Non-pigmented ciliary epithelial cell (primary cell): Measurements from ENCODE around the gene KRTAP4-4.
"Not testable (repeated sequence)": the region's sequence is repeated elsewhere in the genome, so short reads cannot be mapped to it uniquely, and the experiment has no call there.

ENCODE experiments used
- DNase-seq: peaks from one replicate; pipeline ENCODE4 v3.0.0-alpha.2; 2010; ENCODE audit warnings: low read depth

KRTAP4-4 gene

GRCh38 chr17:41160648-41161047 lies at the start of gene KRTAP4-4:
Gene KRTAP4-4 (minus strand): TSS chr17:41160748. CDS start chr17:41160691, 57 bp downstream.
- no peak for DNase-seq

DNA sequence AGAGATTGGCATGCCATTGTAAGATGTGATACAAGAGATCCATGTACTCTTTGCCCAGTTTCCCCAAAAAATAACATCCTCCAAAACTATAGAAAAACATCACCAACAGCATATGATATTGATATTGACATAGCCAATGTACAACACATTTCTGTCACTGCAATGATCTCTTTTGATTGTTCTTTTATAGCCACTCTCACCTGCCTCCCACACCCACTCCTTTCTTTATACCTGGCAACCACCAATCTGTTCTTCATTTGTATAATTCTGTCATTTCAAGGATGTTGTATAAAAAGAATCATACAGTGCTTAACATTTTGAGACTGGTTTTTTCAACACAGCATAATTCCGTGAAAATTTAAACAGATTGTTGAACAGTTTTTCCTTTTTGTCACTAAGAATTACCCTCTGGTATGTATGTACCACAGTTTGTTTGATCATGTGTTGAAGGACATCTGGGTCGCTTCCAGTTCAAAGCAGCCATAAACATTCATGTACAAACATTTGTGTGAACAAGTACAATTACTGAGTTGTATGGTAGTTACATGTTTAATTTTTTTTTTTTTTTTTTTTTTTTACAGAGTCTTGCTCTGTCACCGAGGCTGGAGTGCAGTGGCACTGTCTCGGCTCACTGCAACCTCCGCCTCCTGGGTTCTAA lies 39.0 kb upstream of the KRTAP4-4 start:
- DNase-seq, result no peak

DNA sequence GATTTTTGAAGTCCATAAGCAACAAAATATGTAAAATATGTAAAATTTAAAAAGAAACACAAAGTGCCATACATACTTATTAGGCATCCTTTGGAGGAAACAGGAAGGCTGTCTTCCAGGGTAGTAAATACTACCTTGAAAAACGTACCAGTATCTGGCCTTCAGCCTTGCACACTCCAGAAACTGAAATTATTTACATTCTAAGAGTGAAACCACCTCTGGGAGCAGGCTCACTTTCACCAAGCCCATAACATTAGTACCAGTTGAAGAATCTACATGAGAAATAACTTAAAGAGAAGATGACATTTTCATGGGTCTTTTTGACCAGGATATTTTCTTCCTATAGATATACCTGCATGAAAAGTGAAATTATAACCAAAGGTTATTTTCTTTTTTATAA lies 35.5 kb upstream of the KRTAP4-4 start:
- no peak for DNase-seq

DNA sequence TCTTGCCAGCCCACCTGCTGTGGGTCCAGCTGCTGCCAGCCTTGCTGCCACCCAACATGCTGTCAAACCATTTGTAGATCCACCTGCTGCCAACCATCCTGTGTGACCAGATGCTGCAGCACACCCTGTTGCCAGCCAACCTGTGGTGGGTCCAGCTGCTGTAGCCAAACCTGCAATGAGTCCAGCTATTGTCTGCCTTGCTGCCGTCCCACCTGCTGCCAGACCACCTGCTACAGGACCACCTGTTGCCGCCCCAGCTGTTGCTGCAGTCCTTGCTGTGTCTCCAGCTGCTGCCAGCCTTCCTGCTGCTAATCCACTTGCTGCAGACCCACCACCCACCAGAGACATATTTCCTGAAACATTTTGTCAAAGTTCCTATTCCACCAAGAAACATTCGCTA lies 29.8 kb upstream of the KRTAP4-4 start:
- no peak for DNase-seq

DNA sequence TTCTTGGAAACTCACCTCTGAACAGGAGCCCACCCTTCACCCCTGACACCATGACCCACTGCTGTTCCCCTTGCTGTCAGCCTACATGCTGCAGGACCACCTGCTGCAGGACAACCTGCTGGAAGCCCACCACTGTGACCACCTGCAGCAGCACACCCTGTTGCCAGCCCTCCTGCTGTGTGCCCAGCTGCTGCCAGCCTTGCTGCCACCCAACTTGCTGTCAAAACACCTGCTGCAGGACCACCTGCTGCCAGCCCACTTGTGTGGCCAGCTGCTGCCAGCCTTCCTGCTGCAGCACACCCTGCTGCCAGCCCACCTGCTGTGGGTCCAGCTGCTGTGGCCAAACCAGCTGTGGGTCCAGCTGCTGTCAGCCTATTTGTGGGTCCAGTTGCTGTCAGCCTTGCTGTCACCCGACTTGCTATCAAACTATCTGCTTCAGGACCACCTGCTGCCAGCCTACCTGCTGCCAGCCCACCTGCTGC lies 29.3 kb upstream of the KRTAP4-4 start, which contains the start of gene KRTAP9-1:
TSS of gene KRTAP9-1 (plus strand) at position 51 of the 482 bp plus-strand sequence. CDS start at position 51, 0 bp downstream.
- not testable (repeated sequence) for DNase-seq

GRCh38 chr17:41186872-41187271 lies 26.3 kb upstream of the KRTAP4-4 start:
- DNase-seq, result no peak

DNA sequence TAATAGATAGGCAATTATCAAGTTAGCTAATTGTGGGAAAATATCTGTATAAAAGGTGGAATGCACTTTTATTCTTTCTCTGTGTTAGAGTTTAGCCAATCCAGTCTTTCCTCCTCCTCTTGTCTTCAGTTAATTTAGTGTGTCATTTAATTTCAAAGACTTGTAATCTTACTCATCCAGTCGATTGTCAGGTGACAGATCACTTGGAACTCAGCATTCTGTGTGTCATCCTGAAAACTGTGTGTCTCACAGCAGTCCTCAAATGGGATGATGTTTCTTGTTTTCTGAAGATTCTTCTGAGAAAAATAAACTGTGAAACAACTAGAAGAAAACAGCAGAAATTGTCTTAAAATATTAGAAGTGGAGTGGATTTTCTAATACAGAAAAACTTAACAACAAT lies 24.5 kb upstream of the KRTAP4-4 start:
- DNase-seq, result no peak

DNA sequence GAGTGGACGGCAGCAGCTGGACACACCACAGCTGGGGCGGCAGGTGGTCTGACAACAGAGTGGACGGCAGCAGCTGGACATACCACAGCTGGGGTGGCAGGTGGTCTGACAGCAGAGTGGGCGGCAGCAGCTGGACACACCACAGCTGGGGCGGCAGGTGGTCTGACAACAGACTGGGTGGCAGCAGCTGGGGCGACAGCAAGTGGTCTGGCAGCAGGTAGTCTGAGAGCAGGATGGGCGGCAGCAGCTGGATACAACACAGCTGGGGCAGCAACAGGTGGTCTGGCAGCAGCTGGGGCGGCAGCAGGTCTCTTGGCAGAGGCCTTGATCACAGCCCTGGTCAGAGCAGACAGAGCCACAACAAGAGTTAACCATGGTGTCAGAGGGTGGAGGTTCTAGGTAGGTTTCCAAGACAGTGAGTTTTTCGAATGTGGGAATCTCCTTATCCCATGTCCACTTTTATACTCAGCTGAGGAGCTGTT lies 24.0 kb upstream of the KRTAP4-4 start, which contains the start of gene KRTAP4-1:
TSS of gene KRTAP4-1 (minus strand) at position 432 of the 482 bp plus-strand sequence. CDS start at position 375, 57 bp downstream.
- DNase-seq, result no peak

GRCh38 chr17:41178843-41179616 lies 18.5 kb upstream of the KRTAP4-4 start:
- DNase-seq, result no peak

DNA sequence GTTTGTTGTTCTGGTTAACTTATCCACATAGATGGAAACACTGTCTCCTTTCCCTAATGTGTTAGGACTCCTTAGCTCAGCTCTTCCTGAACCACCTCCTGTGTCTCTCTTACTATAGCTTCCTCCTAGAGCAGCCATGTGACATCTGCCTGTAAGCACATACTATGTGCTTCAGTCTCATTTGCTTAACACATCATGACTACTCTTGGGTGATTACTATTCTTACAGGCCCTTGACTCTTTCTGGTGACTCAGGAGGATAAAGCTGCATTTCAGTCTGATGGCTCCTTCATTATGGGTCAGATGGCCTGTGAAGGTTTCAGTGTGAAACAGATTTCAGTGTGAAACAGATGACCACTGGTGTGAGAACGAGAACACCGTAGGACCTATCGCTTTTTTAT lies 17.8 kb upstream of the KRTAP4-4 start:
- no peak for DNase-seq

- no peak for DNase-seq
Measured at GRCh38 chr17:41177727-41178271, 17.3 kb upstream of the KRTAP4-4 start, which contains the start of gene KRTAP4-2. Gene KRTAP4-2 (minus strand): TSS chr17:41178221. CDS start chr17:41178164, 57 bp downstream.

DNA sequence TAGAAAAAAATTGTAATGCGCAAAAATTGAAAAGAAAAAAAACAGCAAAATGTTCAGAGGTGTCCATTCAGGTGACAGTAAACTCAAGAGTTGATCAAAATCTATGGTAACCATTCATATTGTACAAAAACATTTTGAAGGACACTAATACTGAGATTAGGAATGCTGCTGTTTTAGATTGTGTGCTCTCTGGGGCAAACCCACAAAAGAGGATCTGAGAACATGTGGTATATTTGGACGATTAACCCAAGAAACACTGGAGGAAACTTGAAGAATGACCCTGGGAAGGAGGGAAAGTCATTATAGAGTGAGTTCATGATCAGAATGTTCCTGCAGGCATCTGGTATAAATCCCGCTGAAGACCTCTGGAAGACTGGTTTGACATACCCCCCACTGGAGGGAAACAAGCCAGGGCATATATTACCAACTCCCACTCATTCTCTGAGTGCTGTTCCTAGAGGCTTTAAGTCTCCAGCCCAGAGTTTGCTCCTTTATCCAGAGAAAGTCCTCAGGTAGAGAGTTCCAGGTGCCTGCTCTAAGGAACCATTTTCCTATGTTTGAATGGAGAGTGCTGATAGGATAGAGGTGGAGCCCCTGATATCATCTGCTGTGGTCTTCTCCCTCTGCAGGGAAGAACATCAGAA lies 16.3 kb upstream of the KRTAP4-4 start:
- no peak for DNase-seq

DNA sequence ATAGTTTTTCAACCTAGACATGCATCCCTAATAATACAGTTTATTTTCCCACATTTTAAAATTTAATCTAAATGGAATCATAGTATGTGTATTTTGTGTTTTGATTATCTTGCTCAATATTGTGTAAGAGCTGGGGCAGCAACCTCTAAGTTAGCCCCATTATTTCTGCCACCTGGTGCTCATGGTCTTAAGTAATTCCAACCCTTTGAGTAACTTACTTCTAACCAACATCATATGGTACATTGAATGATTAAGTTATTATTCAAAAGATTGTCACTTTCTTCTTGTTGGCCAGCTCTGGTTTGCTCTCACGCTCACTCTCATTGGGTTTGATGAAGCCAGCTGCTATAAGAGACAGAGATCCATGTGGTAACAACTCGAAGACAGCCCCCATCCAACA lies 11.3 kb upstream of the KRTAP4-4 start:
- DNase-seq, result no peak

DNA sequence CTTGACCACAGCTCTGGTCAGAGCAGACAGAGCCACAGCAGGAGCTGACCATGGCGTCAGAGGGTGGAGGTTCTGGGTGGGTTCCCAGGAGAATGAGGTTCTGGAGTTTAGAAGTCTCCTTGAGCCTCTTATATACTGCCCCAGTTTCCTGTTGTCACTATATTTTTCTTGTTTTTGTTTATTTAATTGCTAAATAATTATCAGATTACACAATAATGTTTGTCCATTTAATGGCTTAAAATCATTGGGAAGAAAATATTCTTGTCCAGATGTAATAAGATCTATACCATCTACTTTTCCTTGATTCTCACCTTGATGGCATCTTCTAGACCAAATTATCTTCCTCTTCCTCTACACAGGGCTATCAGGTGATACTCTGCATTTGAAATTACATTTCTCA lies 7.6 kb upstream of the KRTAP4-4 start, which contains the start of gene KRTAP4-3:
TSS of gene KRTAP4-3 (minus strand) at position 101 of the 400 bp plus-strand sequence. CDS start at position 52, 49 bp downstream.
- no peak for DNase-seq

DNA sequence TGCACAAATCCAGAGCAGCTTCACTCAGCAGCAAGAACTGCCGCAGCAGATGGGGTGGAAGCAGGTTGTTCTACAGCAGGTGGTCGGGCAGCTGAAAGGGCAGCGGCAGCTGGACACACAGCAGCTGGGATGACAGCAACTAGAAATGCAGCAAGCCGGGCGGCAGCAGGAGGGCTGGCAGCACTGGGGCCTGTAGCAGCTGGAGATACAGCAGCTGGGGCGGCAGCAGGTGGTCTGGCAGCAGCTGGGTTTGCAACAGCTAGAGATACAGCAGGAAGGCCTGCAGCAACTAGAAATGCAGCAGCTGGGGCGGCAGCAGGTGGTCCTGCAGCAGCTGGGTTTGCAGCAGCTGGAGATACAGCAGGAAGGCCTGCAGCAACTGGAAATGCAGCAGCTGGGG lies 7.0 kb upstream of the KRTAP4-4 start:
- DNase-seq, result no peak

DNA sequence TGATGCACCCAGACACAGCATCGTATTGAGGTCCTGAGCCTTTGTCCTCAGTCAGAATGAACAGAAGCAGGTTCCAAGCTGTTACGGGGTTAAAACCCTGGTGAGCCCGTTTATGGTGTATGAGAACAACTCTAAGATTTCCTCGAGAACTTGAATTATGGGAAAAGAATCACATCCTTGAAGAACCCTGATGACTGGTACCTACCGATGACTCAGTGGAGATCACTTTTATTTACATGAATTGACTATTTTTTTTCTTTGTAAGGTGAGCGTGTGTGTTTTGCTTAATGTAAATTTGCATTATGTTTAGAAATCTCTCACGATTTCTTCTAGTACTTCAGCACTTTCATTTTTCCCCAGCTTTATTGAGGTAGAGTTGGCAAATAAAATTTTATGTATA lies 3.3 kb upstream of the KRTAP4-4 start:
- no peak for DNase-seq

- not testable (repeated sequence) for DNase-seq
Measured at GRCh38 chr17:41160190-41160589, 358 bp downstream of the KRTAP4-4 start.

DNA sequence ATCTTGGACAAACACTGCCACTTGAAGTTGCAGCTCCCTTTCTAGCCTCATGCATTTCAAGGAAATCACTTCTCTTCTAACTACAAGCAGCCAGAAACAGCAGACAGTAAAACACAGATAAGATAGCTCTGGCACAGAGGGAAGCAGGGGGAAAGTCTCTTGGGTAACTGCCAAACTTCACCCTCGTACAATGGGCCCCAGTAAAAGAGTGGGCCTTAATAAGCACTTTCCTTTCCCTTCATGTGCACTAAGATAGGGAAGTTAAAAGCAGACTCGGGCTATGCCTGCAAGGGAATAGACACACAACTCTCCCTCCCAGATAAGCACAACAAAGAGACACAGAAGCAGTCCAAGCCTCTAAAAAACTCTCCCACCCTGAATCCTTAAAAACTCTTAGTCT lies 6.7 kb downstream of the KRTAP4-4 start:
- DNase-seq, result no peak

DNA sequence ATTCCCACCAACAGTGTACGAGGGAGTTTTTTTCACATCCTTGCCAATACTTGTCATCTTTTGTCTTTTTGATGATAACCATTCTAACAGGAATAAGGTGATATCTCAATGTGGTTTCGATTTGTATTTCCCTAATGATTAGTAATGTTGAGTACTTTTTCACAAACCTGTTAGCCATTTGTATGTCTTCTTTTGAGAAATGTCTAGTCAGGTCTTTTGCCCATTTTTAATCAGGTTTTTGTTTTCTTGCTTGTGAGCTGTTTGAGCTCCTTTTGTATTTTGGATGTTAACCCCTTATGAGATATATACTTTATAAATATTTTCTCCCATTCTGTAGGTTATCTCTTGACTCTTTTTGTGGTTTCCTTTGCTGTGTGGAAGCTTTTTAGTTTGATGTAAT lies 9.0 kb downstream of the KRTAP4-4 start:
- DNase-seq, result no peak

DNA sequence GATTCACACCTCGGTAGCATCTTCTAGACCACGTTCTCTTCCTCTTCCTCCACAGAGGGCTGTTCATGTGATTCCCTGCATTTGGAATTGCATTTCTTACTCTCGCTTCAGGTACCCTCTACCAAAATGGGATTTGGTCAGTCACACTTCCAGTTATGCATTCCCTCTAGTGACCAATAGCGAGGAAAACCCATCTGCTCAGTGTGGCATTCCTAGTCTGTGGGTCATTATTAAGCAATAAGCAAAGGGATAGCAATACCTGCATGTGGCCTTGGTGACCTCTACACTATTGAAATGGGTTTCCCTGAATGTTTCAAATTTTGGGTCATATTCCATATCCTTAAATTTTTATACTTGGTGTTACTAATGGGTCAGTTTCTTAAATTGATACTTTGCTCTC lies 10.5 kb downstream of the KRTAP4-4 start:
- no peak for DNase-seq

DNA sequence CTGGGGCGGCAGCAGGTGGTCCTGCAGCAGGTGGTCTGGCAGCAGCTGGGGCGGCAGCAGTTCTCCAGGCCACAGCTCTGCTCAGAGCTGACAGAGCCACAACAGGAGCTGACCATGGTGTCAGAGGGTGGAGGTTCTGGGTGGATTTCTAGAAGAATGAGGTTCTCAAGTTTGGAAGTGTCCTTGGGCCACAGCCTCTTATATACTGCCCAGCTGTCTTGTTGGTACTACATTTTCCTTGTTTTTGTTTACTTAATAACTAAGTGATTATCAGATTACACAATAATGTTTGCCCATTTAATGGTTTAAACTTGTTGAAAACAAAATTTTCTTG lies 10.9 kb downstream of the KRTAP4-4 start, which contains the start of gene KRTAP4-5:
TSS of gene KRTAP4-5 (minus strand) at position 174 of the 334 bp plus-strand sequence. CDS start at position 116, 58 bp downstream.
- no peak for DNase-seq
